Panc1 (cell line): ENCODE data around the gene GFI1B.

Experiments used
- CTCF ChIP-seq: fragments of 450-650 bp; IDR thresholded peaks from 2 replicates; pipeline ENCODE4 v1.5.1; 2017; ENCODE audit warnings: mild to moderate bottlenecking
- POLR2AphosphoS5 ChIP-seq: IDR thresholded peaks from 2 replicates; pipeline ENCODE4 v1.6.1; 2012; ENCODE audit warnings: mild to moderate bottlenecking, low read depth, low read length, moderate library complexity

- TF ChIP-seq POLR2AphosphoS5 (no peak), CTCF (no peak)
Measured at GRCh38 chr9:132946631-132947295, 31.7 kb upstream of the GFI1B start.
